RPMI7951 (cell line): ENCODE measurements around the gene MAP1LC3B2. TPM values are rescaled to one million over a fixed set of nuclear protein-coding genes. Genes with fewer than 3 reads are reported as not detected.

Experiments
- DNase-seq: peaks from one replicate; pipeline ENCODE4 v3.0.0-alpha.2; 2012; ENCODE audit warnings: low read depth
- total RNA-seq: library from RNA; depleted of rRNA; stranded (reverse); fragments of >200 nt; shearing (Covaris generic); gene quantifications from 2 replicates; pipeline ENCODE4 v1.2.3, GENCODE V29; 2014

MAP1LC3B2 gene
- total RNA-seq, 1 experiment from 2014 or later, result 0.48 TPM

- no peak for DNase-seq
These were observed 35.3 kb downstream of the MAP1LC3B2 start for GRCh38 chr12:116594325-116595038.

- no peak for DNase-seq
These were observed 36.0 kb downstream of the MAP1LC3B2 start for GRCh38 chr12:116595186-116595585.

GRCh38 chr12:116595672-116596071 is 36.5 kb downstream of the MAP1LC3B2 start:
- no peak for DNase-seq

- no peak for DNase-seq
These were observed 38.7 kb downstream of the MAP1LC3B2 start for GRCh38 chr12:116597886-116598285.

GRCh38 chr12:116598311-116599284 is 39.4 kb downstream of the MAP1LC3B2 start:
- DNase-seq, result no peak

- peak; percentile 64 for DNase-seq
These were observed 40.3 kb downstream of the MAP1LC3B2 start for GRCh38 chr12:116599285-116600136.

GRCh38 chr12:116600959-116601918 is 42.1 kb downstream of the MAP1LC3B2 start:
- peak; percentile 87 for DNase-seq

GRCh38 chr12:116601933-116602810 is 43.0 kb downstream of the MAP1LC3B2 start:
- DNase-seq, result no peak

- DNase-seq, result no peak
These were observed 44.5 kb downstream of the MAP1LC3B2 start for GRCh38 chr12:116603546-116604177.

GRCh38 chr12:116604178-116604895 is 45.2 kb downstream of the MAP1LC3B2 start:
- DNase-seq, result peak; percentile 53

GRCh38 chr12:116604951-116605641 is 45.9 kb downstream of the MAP1LC3B2 start:
- no peak for DNase-seq

- no peak for DNase-seq
These were observed 47.2 kb downstream of the MAP1LC3B2 start for GRCh38 chr12:116606397-116606796.

- DNase-seq, result no peak
These were observed 47.9 kb downstream of the MAP1LC3B2 start for GRCh38 chr12:116607039-116607438.

- DNase-seq, result no peak
These were observed 50.3 kb downstream of the MAP1LC3B2 start for GRCh38 chr12:116609319-116610114.

- DNase-seq, result peak; percentile 8
These were observed 51.9 kb downstream of the MAP1LC3B2 start for GRCh38 chr12:116610971-116611541.

- no peak for DNase-seq
These were observed 53.3 kb downstream of the MAP1LC3B2 start for GRCh38 chr12:116612436-116612835.

- DNase-seq, result no peak
These were observed 54.1 kb downstream of the MAP1LC3B2 start for GRCh38 chr12:116613256-116613655.
